Left ventricle myocardium inferior (tissue), 1 donor: ENCODE measurements around the gene USH1C. TPM values are rescaled to one million over a fixed set of nuclear protein-coding genes. Genes with fewer than 3 reads are reported as not detected.

Source experiments
- DNase-seq: peaks from one replicate; pipeline ENCODE4 v3.0.0-alpha.2; 2020
- H3K27ac ChIP-seq: fragments of 200-600 bp; replicated peaks from 2 replicates; pipeline ENCODE4 v1.8.0; 2021
- H3K27me3 ChIP-seq: fragments of 200-600 bp; 2 replicates; pipeline ENCODE4 v1.8.0; 2021; ENCODE audit warnings: low read depth
- H3K36me3 ChIP-seq: fragments of 200-600 bp; 2 replicates; pipeline ENCODE4 v1.8.0; 2021
- H3K4me1 ChIP-seq: fragments of 200-600 bp; 2 replicates; pipeline ENCODE4 v1.8.0; 2021
- H3K4me3 ChIP-seq: fragments of 200-600 bp; 2 replicates; pipeline ENCODE4 v1.8.0; 2021; ENCODE audit warnings: mild to moderate bottlenecking, moderate library complexity
- H3K9me3 ChIP-seq: fragments of 200-600 bp; replicated peaks from 2 replicates; pipeline ENCODE4 v1.8.0; 2021
- intact Hi-C: fragments of 100-400 bp; cut with micrococcal nuclease; formaldehyde crosslinking; loops from one replicate; pipeline ENCODE4 v1.11.0; 2022
- total RNA-seq: library from RNA; stranded (reverse); fragmentation: NEBNext Ultra II Directional; extraction: Animal tissue kit (Norgen Biotek cat#: 25700); gene quantifications from one replicate; pipeline ENCODE4 v1.2.1, GENCODE V29; 2021
- TF ChIP-seq, protein P1 (sequence below): fragments of 200-600 bp; IDR thresholded peaks from 2 replicates; pipeline ENCODE4 v1.8.0; 2021; ENCODE audit warnings: antibody characterized with exemption, mild to moderate bottlenecking, borderline replicate concordance
- donor health status: DM: no; HTN: yes; CAD: no; lungs with severe emphysema.

Gene USH1C
- total RNA-seq, 1 donor from 2014 or later, result not detected

DNA sequence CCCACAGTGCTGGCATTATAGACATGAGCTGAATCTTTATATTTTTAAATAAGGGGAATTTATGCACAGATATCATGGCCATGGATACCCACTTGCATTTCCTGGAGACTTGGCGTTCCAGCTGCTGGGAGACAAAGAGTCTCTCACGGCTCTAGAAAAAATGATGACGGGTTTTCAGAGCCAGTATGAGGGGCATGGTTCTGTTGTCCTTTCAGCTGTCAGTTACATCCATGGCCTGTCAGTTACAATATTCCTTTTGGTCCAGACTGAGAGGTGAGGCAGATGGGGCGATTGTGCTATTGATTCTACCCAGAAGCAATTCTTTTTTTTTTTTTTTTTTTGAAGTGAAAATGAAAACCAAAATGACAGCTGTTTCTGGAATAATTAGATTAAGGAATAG lies 29.7 kb downstream of the USH1C start:
- Histone ChIP-seq H3K27me3 (peaks cover 21% of the 10 kb centered on the region), H3K4me3 (no peak overlapping the region), H3K27ac (no peak overlapping the region), H3K9me3 (no peaks in the 10 kb centered on the region), H3K4me1 (no peaks in the 10 kb centered on the region), H3K36me3 (no peaks in the 10 kb centered on the region)
- intact Hi-C loops, result no loop called here
- TF ChIP-seq, protein P1, sequence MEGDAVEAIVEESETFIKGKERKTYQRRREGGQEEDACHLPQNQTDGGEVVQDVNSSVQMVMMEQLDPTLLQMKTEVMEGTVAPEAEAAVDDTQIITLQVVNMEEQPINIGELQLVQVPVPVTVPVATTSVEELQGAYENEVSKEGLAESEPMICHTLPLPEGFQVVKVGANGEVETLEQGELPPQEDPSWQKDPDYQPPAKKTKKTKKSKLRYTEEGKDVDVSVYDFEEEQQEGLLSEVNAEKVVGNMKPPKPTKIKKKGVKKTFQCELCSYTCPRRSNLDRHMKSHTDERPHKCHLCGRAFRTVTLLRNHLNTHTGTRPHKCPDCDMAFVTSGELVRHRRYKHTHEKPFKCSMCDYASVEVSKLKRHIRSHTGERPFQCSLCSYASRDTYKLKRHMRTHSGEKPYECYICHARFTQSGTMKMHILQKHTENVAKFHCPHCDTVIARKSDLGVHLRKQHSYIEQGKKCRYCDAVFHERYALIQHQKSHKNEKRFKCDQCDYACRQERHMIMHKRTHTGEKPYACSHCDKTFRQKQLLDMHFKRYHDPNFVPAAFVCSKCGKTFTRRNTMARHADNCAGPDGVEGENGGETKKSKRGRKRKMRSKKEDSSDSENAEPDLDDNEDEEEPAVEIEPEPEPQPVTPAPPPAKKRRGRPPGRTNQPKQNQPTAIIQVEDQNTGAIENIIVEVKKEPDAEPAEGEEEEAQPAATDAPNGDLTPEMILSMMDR, result no peak
- DNase-seq, result no peak

DNA sequence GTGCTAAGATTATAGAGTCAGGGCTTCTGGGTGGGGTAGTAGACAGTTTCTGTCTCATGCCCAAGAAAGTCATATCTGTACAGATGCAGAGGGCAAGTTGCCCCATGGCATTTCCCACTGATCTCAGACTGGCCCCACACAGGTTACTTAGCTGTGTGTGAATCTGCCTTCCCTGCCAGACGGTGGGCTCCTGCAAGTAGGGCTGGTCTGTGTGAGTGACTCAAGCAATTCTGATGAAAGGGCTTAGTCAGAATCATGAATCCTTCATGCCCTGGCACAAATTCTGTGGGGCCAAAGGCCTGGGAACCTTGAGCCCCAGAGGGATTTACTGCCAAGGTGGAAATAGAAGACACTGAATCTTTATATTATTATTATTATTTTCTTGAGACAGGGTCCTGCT lies 30.4 kb downstream of the USH1C start:
- no peaks in the 10 kb centered on the region for H3K36me3 ChIP-seq
- no peaks in the 10 kb centered on the region for H3K9me3 ChIP-seq
- TF ChIP-seq, protein P1, result no peak
- H3K4me3 ChIP-seq, result no peak overlapping the region
- intact Hi-C loops, result no loop called here
- peaks cover 21% of the 10 kb centered on the region for H3K27me3 ChIP-seq
- H3K4me1 ChIP-seq, result peaks cover 4% of the 10 kb centered on the region
- no peak for DNase-seq
- H3K27ac ChIP-seq, result no peak overlapping the region

DNA sequence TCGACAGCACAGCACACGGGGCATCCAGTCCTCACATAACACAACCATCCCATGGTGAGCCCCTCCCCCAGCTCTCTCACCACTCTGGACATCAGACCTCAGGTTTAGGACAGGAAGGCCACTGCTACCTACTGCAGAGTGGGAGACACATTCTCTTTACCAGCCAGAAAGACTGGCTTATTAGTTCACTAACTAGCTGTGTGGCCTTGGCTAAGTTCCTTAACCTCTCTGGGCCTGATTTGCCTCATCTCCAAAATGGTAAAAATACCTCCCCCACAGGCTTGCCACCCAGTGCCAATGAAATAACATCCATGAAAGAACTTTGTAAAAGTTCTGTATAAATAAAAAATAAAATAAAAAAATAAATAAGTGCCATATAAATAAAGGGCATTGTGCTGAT lies 32.1 kb downstream of the USH1C start:
- intact Hi-C loops, result no loop called here
- Histone ChIP-seq H3K4me1 (peaks cover 19% of the 10 kb centered on the region), H3K4me3 (no peak overlapping the region), H3K36me3 (no peaks in the 10 kb centered on the region), H3K9me3 (no peaks in the 10 kb centered on the region), H3K27ac (no peak overlapping the region), H3K27me3 (peaks cover 10% of the 10 kb centered on the region)
- TF ChIP-seq, protein P1, result no peak
- DNase-seq, result no peak

DNA sequence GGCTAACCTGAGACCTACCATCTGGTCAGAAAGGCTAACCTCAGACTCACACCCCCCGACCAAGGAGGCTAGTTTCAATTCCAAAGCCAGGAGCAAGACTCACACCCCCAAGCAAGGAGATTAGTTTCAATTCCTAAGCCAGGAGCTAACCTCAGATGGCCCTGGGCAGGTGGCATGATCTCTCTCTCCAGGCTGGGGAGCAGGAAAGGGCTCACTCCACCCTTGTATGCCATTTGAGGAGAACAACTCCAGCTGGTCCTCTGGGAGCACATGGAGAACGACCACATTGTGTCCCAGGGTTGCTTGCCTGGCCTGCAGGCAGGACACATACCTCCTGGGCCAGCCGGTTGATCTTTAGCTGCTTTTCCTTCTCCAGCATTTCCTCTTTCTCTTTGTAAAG lies 32.6 kb downstream of the USH1C start:
- no peak overlapping the region for H3K4me3 ChIP-seq
- TF ChIP-seq, protein P1, result no peak
- no peaks in the 10 kb centered on the region for H3K36me3 ChIP-seq
- intact Hi-C loops, result no loop called here
- DNase-seq, result no peak
- peaks cover 19% of the 10 kb centered on the region for H3K4me1 ChIP-seq
- H3K9me3 ChIP-seq, result no peaks in the 10 kb centered on the region
- H3K27ac ChIP-seq, result no peak overlapping the region
- H3K27me3 ChIP-seq, result peaks cover 7% of the 10 kb centered on the region

DNA sequence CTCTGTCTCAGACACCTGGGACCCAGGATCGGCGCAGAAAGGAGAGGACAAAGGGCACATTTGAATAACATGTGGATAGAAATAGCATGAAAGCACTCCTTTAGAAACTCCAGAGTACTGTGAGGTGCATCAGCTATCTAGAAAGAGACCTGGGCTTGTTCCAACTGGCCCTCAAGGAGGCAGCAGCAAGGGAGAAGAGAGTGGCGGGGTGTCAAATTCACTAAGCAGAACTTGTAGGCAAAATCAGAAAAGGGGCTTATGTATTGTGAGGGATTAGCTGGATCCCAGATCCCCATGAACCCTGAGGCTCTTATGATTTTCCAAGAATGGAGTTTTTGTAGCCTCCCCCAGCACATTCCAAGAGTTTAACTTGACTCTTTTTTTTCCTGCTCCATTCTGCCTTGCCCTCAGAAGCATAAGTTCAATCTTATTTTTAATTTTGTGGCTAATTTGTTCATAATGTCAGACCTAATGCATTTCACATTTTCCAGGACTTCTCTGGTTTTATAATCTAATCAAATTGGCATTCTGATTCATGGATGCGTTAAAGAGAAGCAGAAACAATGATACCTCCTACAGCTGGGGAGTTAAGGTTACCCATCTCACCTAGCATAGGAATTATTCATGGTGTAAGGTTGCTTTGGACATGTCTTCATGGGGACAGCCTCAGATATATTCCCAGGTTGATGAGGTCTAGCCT lies 33.6 kb downstream of the USH1C start:
- Histone ChIP-seq H3K9me3 (no peaks in the 10 kb centered on the region), H3K27me3 (peaks cover 7% of the 10 kb centered on the region), H3K4me3 (no peak overlapping the region), H3K4me1 (peaks cover 19% of the 10 kb centered on the region), H3K36me3 (no peaks in the 10 kb centered on the region), H3K27ac (no peak overlapping the region)
- intact Hi-C loops, result no loop called here
- DNase-seq, result no peak
- TF ChIP-seq, protein P1, result no peak
